GM03348 (cell line): Measurements from ENCODE around the gene MYOCD.
"Not testable (repeated sequence)": the region's sequence is repeated elsewhere in the genome, so short reads cannot be mapped to it uniquely, and the experiment has no call there.

Source experiments
- DNase-seq: peaks from one replicate; pipeline ENCODE4 v3.0.0; 2012; ENCODE audit warnings: low spot score

The MYOCD gene

GRCh38 chr17:12665263-12666210, at the start of gene MYOCD:
Gene MYOCD (plus strand): TSS chr17:12665890. CDS start chr17:12666189, 299 bp downstream.
- peak; percentile 67 for DNase-seq

- no peak for DNase-seq
Measured at GRCh38 chr17:12616161-12616560, 49.5 kb upstream of the MYOCD start.

GRCh38 chr17:12618557-12618956, 47.1 kb upstream of the MYOCD start:
- no peak for DNase-seq

- no peak for DNase-seq
Measured at GRCh38 chr17:12619459-12620199, 46.1 kb upstream of the MYOCD start.

- no peak for DNase-seq
Measured at GRCh38 chr17:12620200-12620720, 45.4 kb upstream of the MYOCD start.

- no peak for DNase-seq
Measured at GRCh38 chr17:12622726-12623125, 43.0 kb upstream of the MYOCD start.

GRCh38 chr17:12623220-12623848, 42.4 kb upstream of the MYOCD start:
- no peak for DNase-seq

GRCh38 chr17:12624211-12624610, 41.5 kb upstream of the MYOCD start:
- DNase-seq: no peak

GRCh38 chr17:12625092-12625491, 40.6 kb upstream of the MYOCD start:
- DNase-seq: no peak

- DNase-seq: peak; percentile 43
Measured at GRCh38 chr17:12627177-12627629, 38.5 kb upstream of the MYOCD start.

- peak; percentile 17 for DNase-seq
Measured at GRCh38 chr17:12627781-12628451, 37.8 kb upstream of the MYOCD start.

- peak; percentile 39 for DNase-seq
Measured at GRCh38 chr17:12631076-12631475, 34.6 kb upstream of the MYOCD start.

GRCh38 chr17:12632785-12633184, 32.9 kb upstream of the MYOCD start:
- no peak for DNase-seq

- DNase-seq: no peak
Measured at GRCh38 chr17:12634789-12635414, 30.8 kb upstream of the MYOCD start.

- not testable (repeated sequence) for DNase-seq
Measured at GRCh38 chr17:12635996-12636395, 29.7 kb upstream of the MYOCD start.

GRCh38 chr17:12637015-12637414, 28.7 kb upstream of the MYOCD start:
- DNase-seq: peak; percentile 64

GRCh38 chr17:12637745-12638651, 27.7 kb upstream of the MYOCD start:
- DNase-seq: no peak

- DNase-seq: no peak
Measured at GRCh38 chr17:12640364-12640763, 25.3 kb upstream of the MYOCD start.

GRCh38 chr17:12641084-12641483, 24.6 kb upstream of the MYOCD start:
- DNase-seq: no peak

GRCh38 chr17:12642034-12642433, 23.7 kb upstream of the MYOCD start:
- no peak for DNase-seq
